Activated gamma-delta T cell (primary cell): Measurements from ENCODE around the gene AKAP7.

ENCODE experiments used
- DNase-seq: peaks from one replicate; lab custom pipeline; 2025; lab: John Stamatoyannopoulos, UW

Gene AKAP7

GRCh38 chr6:131134220-131134979 lies 867 bp upstream of the AKAP7 start:
- no peak for DNase-seq

GRCh38 chr6:131134980-131135243 lies 355 bp upstream of the AKAP7 start:
- no peak for DNase-seq

- no peak for DNase-seq
Observed at GRCh38 chr6:131136021-131136786, 937 bp downstream of the AKAP7 start.

GRCh38 chr6:131139599-131139998 lies 4.3 kb downstream of the AKAP7 start:
- no peak for DNase-seq

DNA sequence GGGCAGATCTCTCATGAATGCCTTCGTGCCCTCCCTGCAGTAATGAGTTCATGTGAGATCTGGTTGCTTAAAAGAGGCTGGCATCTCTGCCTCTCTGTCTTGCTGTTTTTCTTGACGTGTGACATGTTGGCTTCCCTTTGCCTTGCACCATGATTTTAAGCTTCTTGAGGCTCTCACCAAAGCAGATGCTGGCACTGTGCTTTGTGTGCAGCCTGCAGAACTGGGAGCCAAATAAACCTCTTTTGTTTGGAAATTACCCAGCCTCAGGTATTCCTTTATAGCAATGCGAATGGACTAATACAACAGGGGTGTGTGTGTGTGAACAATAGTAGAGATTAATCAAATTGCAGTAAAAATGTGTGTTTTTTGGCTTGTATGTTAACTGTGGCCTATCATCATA lies 8.1 kb downstream of the AKAP7 start:
- no peak for DNase-seq

DNA sequence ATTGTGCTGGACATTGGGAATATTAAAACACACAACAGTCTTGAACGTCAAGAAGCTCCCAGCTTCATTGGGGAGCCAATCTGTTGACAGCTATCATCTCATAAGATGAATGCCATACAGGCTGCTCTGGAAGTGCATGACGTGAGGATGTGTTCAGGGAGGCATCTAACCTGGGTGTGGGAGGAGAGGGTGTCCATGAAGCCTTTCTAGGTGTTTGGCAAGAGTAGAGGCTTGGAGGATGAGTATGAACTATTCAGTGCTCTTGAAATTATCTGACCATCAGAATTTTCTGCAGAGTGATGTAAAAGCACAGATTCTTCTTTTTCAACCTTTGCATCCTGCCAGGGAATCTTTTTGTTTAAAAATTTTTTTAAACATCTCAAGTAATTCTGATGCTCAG lies 11.6 kb downstream of the AKAP7 start:
- DNase-seq: no peak

DNA sequence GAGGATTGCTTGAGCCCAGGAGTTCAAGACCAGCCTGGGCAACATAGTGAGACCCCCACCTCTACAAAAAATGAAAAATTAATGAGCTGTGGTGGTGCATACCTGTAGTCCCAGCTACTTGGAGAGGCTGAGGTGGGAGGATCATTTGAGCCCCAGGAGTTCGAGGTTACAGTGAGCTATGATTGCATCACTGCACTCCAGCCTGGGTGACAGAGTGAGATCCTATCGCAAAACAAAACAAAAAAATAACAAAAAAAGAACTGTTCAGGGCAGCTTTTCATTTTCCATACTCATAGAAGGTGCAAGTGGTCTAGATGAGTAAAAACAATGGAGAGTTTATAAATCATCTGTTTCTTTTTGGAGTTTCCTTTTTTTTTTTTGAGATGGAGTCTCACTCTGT lies 21.1 kb downstream of the AKAP7 start:
- no peak for DNase-seq

DNA sequence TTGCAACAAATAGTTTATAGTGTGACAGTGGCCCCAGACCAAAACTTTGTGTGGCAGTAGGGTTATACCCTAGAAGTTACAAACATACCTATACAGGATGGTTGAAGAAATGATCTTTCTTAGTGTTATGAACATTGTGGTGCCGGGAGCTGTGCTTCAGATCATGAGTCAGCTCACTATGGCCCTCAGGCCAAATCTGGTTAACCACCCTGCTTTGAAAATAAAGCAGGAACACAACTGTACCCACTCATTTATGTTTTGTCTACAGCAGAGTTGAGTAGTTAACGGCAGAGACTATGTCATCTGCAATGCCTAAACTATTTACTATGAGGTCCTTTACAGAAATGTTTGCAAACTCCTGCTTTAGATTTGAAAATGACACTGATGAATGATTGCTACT lies 24.3 kb downstream of the AKAP7 start:
- no peak for DNase-seq

- DNase-seq: no peak
Observed at GRCh38 chr6:131160254-131160758, 25.0 kb downstream of the AKAP7 start.

DNA sequence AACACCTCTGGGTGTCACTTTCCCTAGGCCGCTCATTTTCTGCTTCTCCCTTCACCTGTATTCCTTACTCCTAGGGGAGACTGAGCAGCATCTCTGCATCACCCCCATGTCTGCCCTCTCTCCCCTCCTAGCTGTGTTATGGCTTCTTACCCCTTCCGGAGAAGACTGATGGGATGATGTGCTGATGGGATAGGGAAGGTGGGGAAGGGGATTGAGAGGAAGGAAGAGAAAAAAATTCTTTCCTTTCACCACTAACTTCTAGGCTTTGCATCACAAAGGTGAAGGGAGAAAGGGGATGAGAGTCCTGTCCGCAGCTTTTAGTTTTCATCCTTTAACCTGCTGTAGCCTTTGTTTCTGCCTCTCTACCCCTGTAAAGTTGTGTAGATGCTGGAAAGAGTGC lies 26.7 kb downstream of the AKAP7 start:
- DNase-seq: no peak

GRCh38 chr6:131163886-131164285 lies 28.6 kb downstream of the AKAP7 start:
- DNase-seq: no peak

DNA sequence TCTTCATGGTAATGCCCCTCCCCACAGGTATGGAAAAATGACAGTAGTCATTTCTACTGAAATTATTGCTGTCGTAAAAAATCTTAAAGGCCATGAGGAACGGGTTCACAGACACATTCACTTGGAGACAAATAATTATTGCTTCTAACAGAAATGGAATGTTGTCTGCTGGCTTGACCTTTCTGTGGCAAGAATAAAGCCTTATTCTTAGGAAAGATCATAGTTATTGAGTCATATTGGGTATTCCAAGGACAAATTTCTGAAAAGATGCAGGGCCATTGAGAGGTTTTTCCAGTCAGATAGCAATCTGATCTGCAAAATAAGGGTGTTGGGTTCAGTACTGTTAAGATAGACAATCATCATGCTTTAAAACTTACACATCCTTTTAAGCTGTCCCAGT lies 29.2 kb downstream of the AKAP7 start:
- DNase-seq: no peak

DNA sequence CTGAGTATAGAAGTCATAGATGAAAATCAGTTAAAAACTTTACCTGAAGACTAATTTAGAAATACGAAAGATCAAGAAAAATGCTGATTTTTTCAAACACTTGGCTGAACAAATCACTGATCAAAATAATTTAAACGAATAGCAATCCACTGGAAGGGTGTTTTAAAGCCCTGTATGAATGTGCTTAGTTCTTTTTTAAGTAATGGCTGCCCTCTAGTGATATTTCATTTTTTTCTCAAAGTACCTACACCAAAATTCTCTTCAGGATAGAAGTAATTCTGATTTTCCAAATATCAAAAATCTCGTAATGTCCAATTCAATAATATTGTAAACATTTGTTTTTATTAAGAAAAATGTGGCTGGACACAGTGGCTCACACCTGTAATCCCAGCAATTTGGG lies 32.5 kb downstream of the AKAP7 start:
- no peak for DNase-seq

DNA sequence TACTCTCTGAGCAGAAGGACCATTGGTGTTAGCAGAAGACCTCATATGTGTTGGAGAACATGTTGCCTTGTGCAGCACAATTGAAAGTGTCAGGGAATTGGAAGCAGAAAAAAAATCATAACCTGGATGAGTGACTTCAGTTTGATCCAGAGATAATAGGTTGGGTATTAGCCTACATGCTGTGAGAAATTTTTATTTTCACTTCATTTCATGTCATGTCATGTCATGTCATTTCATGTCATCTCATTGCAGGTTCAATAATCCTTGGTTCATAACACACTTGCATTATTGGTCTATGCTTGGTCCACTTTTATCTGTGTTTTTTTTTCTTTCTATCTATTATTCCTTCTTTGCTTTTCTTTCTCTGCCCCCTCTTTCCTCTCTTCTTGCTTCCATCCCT lies 34.3 kb downstream of the AKAP7 start:
- DNase-seq: no peak

DNA sequence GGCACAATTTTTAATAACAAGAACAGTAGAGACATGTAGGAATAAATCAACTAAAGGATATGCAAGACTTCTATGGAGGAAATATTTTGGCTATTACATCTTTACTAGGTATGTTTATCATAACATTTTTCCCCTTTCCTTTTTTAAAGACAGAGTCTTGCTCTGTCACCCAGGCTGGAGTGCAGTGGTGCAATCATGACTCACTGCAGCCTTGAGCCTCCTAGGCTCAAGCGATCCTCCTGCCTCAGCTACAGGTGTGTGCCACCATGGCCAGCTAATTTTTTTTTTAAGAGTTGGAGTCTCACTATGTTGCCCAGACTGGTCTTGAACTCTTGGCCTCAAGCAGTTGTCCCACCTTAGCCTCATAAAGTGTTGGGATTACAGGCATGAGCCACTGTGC lies 37.0 kb downstream of the AKAP7 start:
- DNase-seq: no peak

DNA sequence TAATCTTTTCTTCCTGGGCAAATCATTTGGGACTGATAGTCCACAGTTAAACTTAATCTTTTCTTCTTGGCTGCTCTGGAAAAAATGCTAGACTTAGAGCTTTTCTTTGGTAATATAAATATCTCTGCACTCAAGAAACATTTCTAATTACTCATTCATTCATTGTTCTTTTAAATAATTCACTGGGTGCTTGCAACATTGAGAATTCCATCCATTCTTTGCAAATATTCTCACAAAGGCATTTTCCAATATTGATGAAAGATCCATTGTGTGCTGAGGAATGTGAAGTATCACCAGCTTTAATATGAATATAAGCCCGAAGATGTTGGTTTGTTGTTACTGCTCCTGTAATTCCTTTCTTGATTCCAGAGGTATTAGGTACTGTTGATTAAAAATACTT lies 38.4 kb downstream of the AKAP7 start:
- no peak for DNase-seq

DNA sequence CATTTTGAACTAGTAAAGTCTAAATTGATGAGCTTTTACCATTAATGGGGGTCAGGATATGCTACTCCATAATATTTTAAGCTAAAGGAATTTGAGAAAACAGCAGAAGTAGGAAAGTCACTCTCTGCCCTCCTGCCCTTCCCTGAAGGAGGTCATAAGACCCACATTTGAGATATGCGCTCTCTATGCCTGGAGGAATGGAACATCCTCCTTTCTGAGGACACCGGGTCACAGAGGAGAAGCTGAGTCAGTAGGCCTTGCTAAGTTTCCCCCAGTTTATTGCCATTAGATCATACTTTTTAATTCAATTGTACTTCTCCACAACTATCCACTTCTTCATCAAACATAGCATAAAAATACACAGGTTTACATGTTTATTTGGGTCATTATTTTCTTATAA lies 40.3 kb downstream of the AKAP7 start:
- DNase-seq: no peak

GRCh38 chr6:131177996-131178395 lies 42.7 kb downstream of the AKAP7 start:
- no peak for DNase-seq

DNA sequence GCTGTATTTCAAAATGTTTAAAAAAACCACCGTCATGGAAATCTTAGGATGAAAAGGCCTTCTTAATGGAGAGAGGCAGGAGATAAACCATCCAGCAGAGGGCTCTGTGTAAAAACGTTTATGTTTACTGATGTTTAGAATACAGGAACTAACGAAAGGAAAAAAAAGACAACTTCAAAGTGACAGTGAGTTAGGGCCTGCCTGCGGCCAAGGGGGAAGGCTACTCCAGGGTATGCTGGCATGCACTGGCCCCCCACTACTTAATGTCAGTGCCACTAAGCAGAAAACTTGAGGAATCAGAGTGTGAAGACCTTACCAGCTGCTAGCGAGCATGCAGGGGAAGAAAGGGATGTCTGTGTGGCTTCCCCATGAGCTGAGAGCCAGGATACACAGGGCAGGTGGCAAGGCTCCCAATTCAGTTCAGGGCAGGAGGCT lies 47.7 kb downstream of the AKAP7 start:
- DNase-seq: no peak

DNA sequence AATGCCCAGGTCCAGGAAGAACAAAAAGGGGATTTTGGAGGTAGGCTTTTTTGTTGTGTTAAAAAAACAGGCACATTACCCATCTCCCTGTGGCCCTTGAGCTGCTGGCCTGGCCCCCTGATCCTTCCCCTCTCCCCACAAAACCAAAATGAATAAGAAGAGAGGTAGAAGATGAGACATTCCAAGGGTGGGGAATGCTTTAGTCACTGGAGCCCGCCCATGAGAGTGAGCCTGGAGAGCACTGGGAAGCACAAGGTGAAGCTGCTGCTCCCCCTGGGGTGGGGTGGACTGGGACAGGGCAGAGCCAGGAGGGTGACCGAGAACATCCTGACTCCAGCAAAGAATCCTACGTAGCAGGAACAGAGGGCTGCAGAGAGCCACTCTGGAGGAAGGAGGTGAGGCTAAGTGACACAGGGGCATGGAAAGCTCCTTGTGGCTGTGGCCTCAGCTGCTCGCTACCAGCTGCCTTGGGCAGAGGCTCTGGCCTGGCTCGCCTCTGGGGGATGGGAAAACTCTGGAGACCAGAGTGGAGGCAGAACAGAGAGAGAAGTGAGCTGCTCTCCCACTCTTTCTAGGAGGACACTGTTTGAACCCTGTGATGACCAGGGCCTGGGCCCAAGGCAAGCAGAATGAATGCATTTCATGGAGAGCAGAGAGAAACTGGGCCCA lies 48.3 kb downstream of the AKAP7 start:
- DNase-seq: no peak

GRCh38 chr6:131191590-131191989 lies 56.3 kb downstream of the AKAP7 start:
- DNase-seq: no peak

DNA sequence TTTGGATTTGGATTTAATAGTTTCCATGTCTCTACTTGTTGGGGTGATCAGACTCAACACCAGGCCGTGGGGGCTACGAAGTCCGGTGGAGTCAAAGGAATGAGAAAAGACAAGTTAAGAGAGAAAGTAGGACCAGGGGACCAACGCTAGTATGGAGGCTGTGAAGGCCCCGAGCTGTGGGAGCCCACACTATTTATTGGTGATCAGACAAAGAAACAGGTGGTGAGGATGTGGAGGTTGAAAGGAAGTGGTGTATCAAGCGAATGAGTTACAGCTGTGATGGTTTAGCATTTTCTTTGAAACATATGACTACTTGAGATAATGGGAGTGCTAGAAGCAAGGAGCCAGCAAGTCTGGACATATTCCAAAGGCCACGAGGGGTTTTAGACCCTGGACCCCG lies 62.4 kb downstream of the AKAP7 start:
- DNase-seq: no peak
